ENCODE results near the gene LYPLA2.

DNA sequence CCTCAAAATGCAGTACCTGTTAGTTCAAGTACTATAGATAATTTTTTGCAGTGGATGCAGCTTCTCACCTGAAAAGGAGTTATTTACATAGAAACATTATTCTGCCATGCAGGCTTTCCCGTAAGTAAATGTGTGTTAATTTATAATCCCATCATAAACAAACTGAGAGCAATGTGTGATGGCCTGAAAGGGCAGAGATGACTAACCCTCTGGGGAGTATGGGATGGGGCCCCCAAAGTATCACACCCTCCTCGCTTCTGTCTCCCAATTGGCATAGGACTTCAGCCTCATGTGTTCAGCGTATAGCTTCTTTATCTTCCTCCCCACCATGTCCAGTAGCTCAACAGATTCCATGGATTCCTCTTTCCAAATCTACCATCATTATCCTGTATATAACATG, 26.7 kb downstream of the LYPLA2 start:
- TF ChIP-seq, protein P1, sequence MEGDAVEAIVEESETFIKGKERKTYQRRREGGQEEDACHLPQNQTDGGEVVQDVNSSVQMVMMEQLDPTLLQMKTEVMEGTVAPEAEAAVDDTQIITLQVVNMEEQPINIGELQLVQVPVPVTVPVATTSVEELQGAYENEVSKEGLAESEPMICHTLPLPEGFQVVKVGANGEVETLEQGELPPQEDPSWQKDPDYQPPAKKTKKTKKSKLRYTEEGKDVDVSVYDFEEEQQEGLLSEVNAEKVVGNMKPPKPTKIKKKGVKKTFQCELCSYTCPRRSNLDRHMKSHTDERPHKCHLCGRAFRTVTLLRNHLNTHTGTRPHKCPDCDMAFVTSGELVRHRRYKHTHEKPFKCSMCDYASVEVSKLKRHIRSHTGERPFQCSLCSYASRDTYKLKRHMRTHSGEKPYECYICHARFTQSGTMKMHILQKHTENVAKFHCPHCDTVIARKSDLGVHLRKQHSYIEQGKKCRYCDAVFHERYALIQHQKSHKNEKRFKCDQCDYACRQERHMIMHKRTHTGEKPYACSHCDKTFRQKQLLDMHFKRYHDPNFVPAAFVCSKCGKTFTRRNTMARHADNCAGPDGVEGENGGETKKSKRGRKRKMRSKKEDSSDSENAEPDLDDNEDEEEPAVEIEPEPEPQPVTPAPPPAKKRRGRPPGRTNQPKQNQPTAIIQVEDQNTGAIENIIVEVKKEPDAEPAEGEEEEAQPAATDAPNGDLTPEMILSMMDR (IDR thresholded peaks at IDR 0.05; ENCODE audit: extremely low read depth in 1 of 2, insufficient read depth in 1 of 2, low read depth in 1 of 2, low read length in 2 of 2), result no peak
- TF ChIP-seq POLR2AphosphoS5 (IDR thresholded peaks at IDR 0.05; ENCODE audit: insufficient read depth, low read depth, low read length) (no peak), EZH2 (IDR thresholded peaks at IDR 0.05; ENCODE audit: borderline replicate concordance, low read depth, low read length, severe bottlenecking) (no peak)
